GM23338 (cell line): Measurements from ENCODE around the gene RPS14. TPM values are rescaled to one million over a fixed set of nuclear protein-coding genes. Genes with fewer than 3 reads are reported as not detected.

Source experiments
- ATAC-seq: fragments of 200-7000 bp; cut with Tn5 transposase; 3 replicates; pipeline ENCODE4 v1.9.1; 2020
- DNase-seq: peaks from one replicate; pipeline ENCODE4 v3.0.0-alpha.2; 2015; ENCODE audit warnings: low spot score
- H2AFZ ChIP-seq: fragments of 200-600 bp; sonication (generic); 2 replicates; pipeline ENCODE4 v1.8.0; 2016; ENCODE audit warnings: antibody characterized with exemption, mild to moderate bottlenecking, moderate library complexity
- H3F3A ChIP-seq: fragments of 200-600 bp; sonication (generic); replicated peaks from 2 replicates; pipeline ENCODE4 v1.8.0; 2017; ENCODE audit warnings: antibody characterized with exemption, mixed run types, low read depth
- H3K27ac ChIP-seq: fragments of 200-600 bp; sonication (generic); 2 replicates; pipeline ENCODE4 v1.6.1; 2016; ENCODE audit warnings: low read depth
- H3K27me3 ChIP-seq: fragments of 200-600 bp; sonication (generic); 2 replicates; pipeline ENCODE4 v1.8.0; 2016; ENCODE audit warnings: mild to moderate bottlenecking, mixed run types, moderate library complexity; ENCODE audit not compliant: insufficient read depth
- H3K36me3 ChIP-seq: fragments of 200-600 bp; sonication (generic); 2 replicates; pipeline ENCODE4 v1.8.0; 2016; ENCODE audit warnings: mild to moderate bottlenecking; ENCODE audit not compliant: insufficient read depth
- H3K4me1 ChIP-seq: fragments of 200-600 bp; sonication (generic); 2 replicates; pipeline ENCODE4 v1.8.0; 2016; ENCODE audit warnings: mild to moderate bottlenecking, moderate library complexity; ENCODE audit not compliant: insufficient read depth
- H3K4me2 ChIP-seq: fragments of 200-600 bp; sonication (generic); 2 replicates; pipeline ENCODE4 v1.7.1; 2017; ENCODE audit warnings: mixed run types
- H3K4me3 ChIP-seq: fragments of 200-600 bp; sonication (generic); 2 replicates; pipeline ENCODE4 v1.6.1; 2016; ENCODE audit warnings: mixed run types
- H3K79me2 ChIP-seq: fragments of 200-600 bp; sonication (generic); replicated peaks from 2 replicates; pipeline ENCODE4 v1.8.0; 2017; ENCODE audit warnings: mild to moderate bottlenecking; ENCODE audit not compliant: insufficient read depth
- H3K9me2 ChIP-seq: fragments of 200-600 bp; sonication (generic); 2 replicates; pipeline ENCODE4 v1.8.0; 2017; ENCODE audit not compliant: insufficient read depth
- H4K20me1 ChIP-seq: fragments of 200-600 bp; sonication (generic); replicated peaks from 2 replicates; pipeline ENCODE4 v1.8.0; 2017; ENCODE audit warnings: mild to moderate bottlenecking; ENCODE audit not compliant: insufficient read depth
- H3K27ac Mint-ChIP-seq: 2 replicates; pipeline ENCODE4 v1.8.0; 2020; ENCODE audit warnings: inconsistent platforms, mild to moderate bottlenecking, moderate library complexity, mixed read lengths
- H3K27me3 Mint-ChIP-seq: 3 replicates; pipeline ENCODE4 v1.8.0; 2022; ENCODE audit warnings: low read depth, mild to moderate bottlenecking, moderate library complexity, mixed read lengths, inconsistent platforms; ENCODE audit not compliant: insufficient read depth, poor library complexity
- H3K36me3 Mint-ChIP-seq: 3 replicates; pipeline ENCODE4 v1.8.0; 2021; ENCODE audit warnings: low read depth, mild to moderate bottlenecking, inconsistent platforms, moderate library complexity, mixed read lengths
- H3K4me1 Mint-ChIP-seq: 3 replicates; pipeline ENCODE4 v1.8.0; 2020; ENCODE audit warnings: mild to moderate bottlenecking, inconsistent platforms, mixed read lengths
- H3K4me3 Mint-ChIP-seq: 3 replicates; pipeline ENCODE4 v1.8.0; 2021; ENCODE audit warnings: moderate library complexity, mild to moderate bottlenecking, inconsistent platforms, mixed read lengths
- H3K9me3 Mint-ChIP-seq: 3 replicates; pipeline ENCODE4 v1.8.0; 2020; ENCODE audit warnings: moderate library complexity, mild to moderate bottlenecking, inconsistent platforms, mixed read lengths
- CREB1 ChIP-seq: fragments of 250-450 bp; sonication (Bioruptor Pico); IDR thresholded peaks from 2 replicates; pipeline ENCODE4 v1.5.0; 2020; ENCODE audit warnings: low read depth, mild to moderate bottlenecking, moderate library complexity
- CTCF ChIP-seq, 2 experiments: fragments of 200-600 bp in 1 of 2; sonication (generic) in 1 of 2; conservative IDR thresholded peaks; 2 replicates each; pipeline versions ENCODE4 v1.5.1 to v1.6.1; 2016 to 2017; ENCODE audit warnings: antibody characterized with exemption in 2 of 2, low read depth in 2 of 2, mild to moderate bottlenecking in 2 of 2, moderate library complexity in 1 of 2
- ETS1 ChIP-seq: IDR thresholded peaks from 2 replicates; pipeline ENCODE4 v1.6.1; 2016; ENCODE audit warnings: antibody characterized with exemption
- EZH2 ChIP-seq: fragments of 200-600 bp; sonication (generic); IDR thresholded peaks from one replicate; pipeline ENCODE4 v1.8.0; 2017; ENCODE audit warnings: antibody characterized with exemption, mild to moderate bottlenecking, low read depth; ENCODE audit not compliant: unreplicated experiment
- EZH2phosphoT487 ChIP-seq: fragments of 200-600 bp; sonication (generic); IDR thresholded peaks from one replicate; pipeline ENCODE4 v1.8.1; 2018; ENCODE audit warnings: antibody characterized with exemption; ENCODE audit not compliant: unreplicated experiment
- JUNB ChIP-seq: IDR thresholded peaks from one replicate; pipeline ENCODE4 v1.6.1; 2016; ENCODE audit warnings: antibody characterized with exemption; ENCODE audit not compliant: unreplicated experiment
- NANOG ChIP-seq: IDR thresholded peaks from 2 replicates; pipeline ENCODE4 v1.6.1; 2016; ENCODE audit warnings: antibody characterized with exemption, borderline replicate concordance
- POLR2AphosphoS5 ChIP-seq: IDR thresholded peaks from 2 replicates; pipeline ENCODE4 v1.6.1; 2016; ENCODE audit warnings: antibody characterized with exemption, low read depth
- REST ChIP-seq: IDR thresholded peaks from one replicate; pipeline ENCODE4 v1.6.1; 2018; ENCODE audit warnings: antibody characterized with exemption; ENCODE audit not compliant: unreplicated experiment
- STAT1 ChIP-seq: IDR thresholded peaks from one replicate; pipeline ENCODE4 v1.6.1; 2016; ENCODE audit warnings: antibody characterized with exemption; ENCODE audit not compliant: unreplicated experiment
- ZNF114 ChIP-seq: fragments of 250-450 bp; sonication (Bioruptor Pico); IDR thresholded peaks from 2 replicates; pipeline ENCODE4 v1.5.0; 2020; ENCODE audit warnings: mild to moderate bottlenecking, moderate library complexity
- ZNF331 ChIP-seq: fragments of 250-450 bp; sonication (Bioruptor Pico); IDR thresholded peaks from 2 replicates; pipeline ENCODE4 v1.5.0; 2020; ENCODE audit warnings: low read depth, mild to moderate bottlenecking, moderate library complexity
- ZNF462 ChIP-seq: fragments of 250-450 bp; sonication (Bioruptor Pico); IDR thresholded peaks from 2 replicates; pipeline ENCODE4 v1.5.0; 2020; ENCODE audit warnings: mild to moderate bottlenecking, moderate library complexity
- polyA plus RNA-seq: library from polyadenylated mRNA; unstranded; fragments of >200 nt; fragmentation: Nextera tagmentation; extraction: Ambion mirVana; gene quantifications from 2 replicates; pipeline ENCODE4 v1.2.1, GENCODE V29; 2016
- total RNA-seq: library from RNA; depleted of rRNA; stranded (reverse); fragments of >200 nt; shearing (Covaris generic); gene quantifications from 2 replicates; pipeline ENCODE4 v1.2.3, GENCODE V29; 2014

The RPS14 gene
- total and polyA plus RNA-seq, 2 experiments from 2014 or later: 1,443 to 2,790 TPM

- 0 out of 2 replicates have a peak, but pooled peaks cover 4% of the 10 kb centered on the region for H3F3A ChIP-seq
- ATAC-seq: no peak
- no peak for DNase-seq
- no peaks in the 10 kb centered on the region for H3K4me1 ChIP-seq
- H3K27me3 Mint-ChIP-seq: peaks cover 17% of the 10 kb centered on the region
- no peak overlapping the region for H3K4me2 ChIP-seq
- no peak overlapping the region for H3K4me3 ChIP-seq
- no peaks in the 10 kb centered on the region for H3K9me2 ChIP-seq
- no peak for TF ChIP-seq EZH2phosphoT487
- no peak for TF ChIP-seq CTCF (conservative IDR thresholded peaks at IDR 0.05; ENCODE audit: low read depth in 2 of 2)
- TF ChIP-seq EZH2: no peak
- TF ChIP-seq JUNB: no peak
- no peak for TF ChIP-seq STAT1
- no peak; the same call in 1 of the 2 replicates for TF ChIP-seq POLR2AphosphoS5
- TF ChIP-seq ZNF114 (CRISPR knock-in tag): no peak
- TF ChIP-seq CREB1: no peak
- TF ChIP-seq REST: no peak
- TF ChIP-seq ZNF331: no peak
- no peak for TF ChIP-seq ZNF462 (CRISPR knock-in tag)
- TF ChIP-seq ETS1: no peak
- TF ChIP-seq NANOG: no peak
- no peak overlapping the region for H3K27ac ChIP-seq
- H3K27ac Mint-ChIP-seq: no peak overlapping the region
- H3K9me3 Mint-ChIP-seq: no peaks in the 10 kb centered on the region; the same call in 2 of the 3 replicates
- no peaks in the 10 kb centered on the region for H3K27me3 ChIP-seq
- H2AFZ ChIP-seq: no peak overlapping the region
- H3K4me1 Mint-ChIP-seq: no peaks in the 10 kb centered on the region; the same call in 2 of the 3 replicates
- peaks cover 59% of the 10 kb centered on the region for H3K36me3 Mint-ChIP-seq
- no peaks in the 10 kb centered on the region for H3K79me2 ChIP-seq
- H4K20me1 ChIP-seq: peaks cover 7% of the 10 kb centered on the region; the same call in 1 of the 2 replicates
- peaks cover 11% of the 10 kb centered on the region; the same call in 1 of the 2 replicates for H3K36me3 ChIP-seq
- no peak overlapping the region for H3K4me3 Mint-ChIP-seq
Measured at GRCh38 chr5:150401076-150401375, 48.5 kb downstream of the RPS14 start.
